DND-41 (cell line): ENCODE measurements around the gene ANKS4B.

Source experiments
- ATAC-seq: fragments of 200-7000 bp; cut with Tn5 transposase; 3 replicates; pipeline ENCODE4 v1.9.1; 2021; ENCODE audit warnings: low read depth; ENCODE audit not compliant: insufficient read depth
- DNase-seq: peaks from one replicate; pipeline ENCODE4 v3.0.0-alpha.2; 2020
- H2AFZ ChIP-seq: 2 replicates; pipeline ENCODE4 v1.6.0; 2012; ENCODE audit warnings: low read depth, low read length
- H3K27ac ChIP-seq: 2 replicates; pipeline ENCODE4 v1.5.1; 2012; ENCODE audit warnings: low read length, inconsistent platforms
- H3K27me3 ChIP-seq: fragments of 200-600 bp; sonication (generic); 2 replicates; pipeline ENCODE4 v1.6.0; 2012; ENCODE audit warnings: low read length, mild to moderate bottlenecking, inconsistent platforms; ENCODE audit not compliant: insufficient read depth, poor library complexity
- H3K36me3 ChIP-seq: 2 replicates; pipeline ENCODE4 v1.5.1; 2012; ENCODE audit warnings: low read length, inconsistent platforms; ENCODE audit not compliant: insufficient read depth
- H3K4me1 ChIP-seq: 2 replicates; pipeline ENCODE4 v1.5.1; 2012; ENCODE audit warnings: mild to moderate bottlenecking, low read length; ENCODE audit not compliant: insufficient read depth
- H3K4me2 ChIP-seq: 2 replicates; pipeline ENCODE4 v1.6.0; 2012; ENCODE audit warnings: mild to moderate bottlenecking, moderate library complexity, low read length, inconsistent platforms; ENCODE audit not compliant: insufficient read depth
- H3K4me3 ChIP-seq, 2 experiments: fragments of 200-600 bp in 1 of 2; shearing (Covaris generic) in 1 of 2; 2 replicates each; pipeline ENCODE4 v1.5.1; 2012 to 2016; ENCODE audit warnings: inconsistent platforms in 2 of 2, low read length in 2 of 2, mild to moderate bottlenecking in 2 of 2, low read depth in 1 of 2, moderate library complexity in 1 of 2
- H3K79me2 ChIP-seq: 2 replicates; pipeline ENCODE4 v1.6.0; 2012; ENCODE audit warnings: low read length, inconsistent platforms; ENCODE audit not compliant: insufficient read depth
- H3K9ac ChIP-seq: 2 replicates; pipeline ENCODE4 v1.6.0; 2012; ENCODE audit warnings: low read depth, mild to moderate bottlenecking, inconsistent platforms, low read length, moderate library complexity
- H3K9me3 ChIP-seq: 2 replicates; pipeline ENCODE4 v1.5.1; 2012; ENCODE audit warnings: low read length, moderate library complexity, mild to moderate bottlenecking, inconsistent platforms; ENCODE audit not compliant: insufficient read depth, severe bottlenecking
- H4K20me1 ChIP-seq: 2 replicates; pipeline ENCODE4 v1.6.0; 2012; ENCODE audit warnings: low read length; ENCODE audit not compliant: insufficient read depth
- EZH2 ChIP-seq: IDR thresholded peaks from 3 replicates; pipeline ENCODE4 v1.6.1; 2012; ENCODE audit warnings: borderline replicate concordance, low read depth, mild to moderate bottlenecking, moderate library complexity, low read length, inconsistent platforms; ENCODE audit not compliant: severe bottlenecking
- TF ChIP-seq, protein P1 (sequence below): IDR thresholded peaks from 2 replicates; pipeline ENCODE4 v1.5.1; 2012; ENCODE audit warnings: borderline replicate concordance, low read length, moderate library complexity, mild to moderate bottlenecking; ENCODE audit not compliant: poor library complexity, severe bottlenecking; ENCODE audit errors: extremely low read depth

The ANKS4B gene

DNA sequence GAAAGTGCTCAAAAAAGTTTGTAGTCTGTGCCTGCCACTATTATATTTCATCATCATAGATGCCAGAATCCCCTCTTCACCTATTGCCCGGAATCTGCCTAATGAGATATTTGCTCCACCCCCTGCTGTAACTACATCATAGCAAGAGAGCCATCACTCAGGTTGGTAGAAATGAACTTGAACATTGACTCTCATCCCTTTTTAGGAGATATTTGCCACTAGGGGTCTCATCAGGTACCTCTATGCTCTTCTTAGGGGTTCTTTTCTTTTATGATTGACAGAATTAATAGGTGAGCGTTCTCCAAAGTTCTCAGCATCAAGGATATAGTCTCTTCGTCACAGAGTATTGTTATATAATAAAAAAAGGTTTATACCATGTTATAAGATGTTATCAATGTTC is 20.0 kb downstream of the ANKS4B start:
- Histone ChIP-seq H4K20me1 (no peaks in the 10 kb centered on the region), H3K4me2 (no peak overlapping the region), H3K27me3 (peaks cover 11% of the 10 kb centered on the region), H3K9ac (no peak overlapping the region), H3K9me3 (no peaks in the 10 kb centered on the region), H3K79me2 (no peaks in the 10 kb centered on the region), H3K36me3 (no peaks in the 10 kb centered on the region), H3K27ac (no peak overlapping the region), H3K4me1 (no peaks in the 10 kb centered on the region), H3K4me3 (no peak overlapping the region), H2AFZ (no peak overlapping the region)
- no peak for ATAC-seq
- DNase-seq = no peak
- TF ChIP-seq, protein P1, sequence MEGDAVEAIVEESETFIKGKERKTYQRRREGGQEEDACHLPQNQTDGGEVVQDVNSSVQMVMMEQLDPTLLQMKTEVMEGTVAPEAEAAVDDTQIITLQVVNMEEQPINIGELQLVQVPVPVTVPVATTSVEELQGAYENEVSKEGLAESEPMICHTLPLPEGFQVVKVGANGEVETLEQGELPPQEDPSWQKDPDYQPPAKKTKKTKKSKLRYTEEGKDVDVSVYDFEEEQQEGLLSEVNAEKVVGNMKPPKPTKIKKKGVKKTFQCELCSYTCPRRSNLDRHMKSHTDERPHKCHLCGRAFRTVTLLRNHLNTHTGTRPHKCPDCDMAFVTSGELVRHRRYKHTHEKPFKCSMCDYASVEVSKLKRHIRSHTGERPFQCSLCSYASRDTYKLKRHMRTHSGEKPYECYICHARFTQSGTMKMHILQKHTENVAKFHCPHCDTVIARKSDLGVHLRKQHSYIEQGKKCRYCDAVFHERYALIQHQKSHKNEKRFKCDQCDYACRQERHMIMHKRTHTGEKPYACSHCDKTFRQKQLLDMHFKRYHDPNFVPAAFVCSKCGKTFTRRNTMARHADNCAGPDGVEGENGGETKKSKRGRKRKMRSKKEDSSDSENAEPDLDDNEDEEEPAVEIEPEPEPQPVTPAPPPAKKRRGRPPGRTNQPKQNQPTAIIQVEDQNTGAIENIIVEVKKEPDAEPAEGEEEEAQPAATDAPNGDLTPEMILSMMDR = no peak
- no peak for TF ChIP-seq EZH2

DNA sequence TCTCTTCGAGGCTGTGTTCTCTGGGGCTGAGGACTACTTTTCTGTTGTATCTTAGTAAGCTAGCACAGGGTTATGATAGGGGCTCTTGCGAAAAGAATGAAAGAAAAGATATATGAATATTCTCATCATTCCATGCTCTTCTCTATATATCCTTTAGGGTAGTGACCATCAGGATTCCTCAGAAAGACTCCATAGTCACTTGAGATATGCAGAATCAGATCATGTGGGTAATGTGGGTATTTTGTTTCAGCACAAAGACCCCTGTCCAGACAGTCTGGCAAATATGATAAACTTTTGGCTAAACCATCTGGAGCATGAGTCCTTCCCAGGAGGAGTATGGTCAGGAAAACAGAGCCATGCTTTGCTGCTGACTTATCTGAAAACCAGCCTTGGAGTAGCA is 23.1 kb downstream of the ANKS4B start:
- no peak overlapping the region for H3K4me2 ChIP-seq
- peaks cover 7% of the 10 kb centered on the region for H3K27me3 ChIP-seq
- H3K4me1 ChIP-seq = no peaks in the 10 kb centered on the region
- DNase-seq (no peak), ATAC-seq (no peak)
- H4K20me1 ChIP-seq = no peaks in the 10 kb centered on the region
- TF ChIP-seq EZH2 = no peak
- TF ChIP-seq, protein P1 = no peak
- H3K79me2 ChIP-seq = no peaks in the 10 kb centered on the region
- H2AFZ ChIP-seq = no peak overlapping the region
- no peak overlapping the region for H3K4me3 ChIP-seq
- no peak overlapping the region for H3K9ac ChIP-seq
- no peak overlapping the region for H3K27ac ChIP-seq
- no peaks in the 10 kb centered on the region for H3K36me3 ChIP-seq
- H3K9me3 ChIP-seq = no peaks in the 10 kb centered on the region

DNA sequence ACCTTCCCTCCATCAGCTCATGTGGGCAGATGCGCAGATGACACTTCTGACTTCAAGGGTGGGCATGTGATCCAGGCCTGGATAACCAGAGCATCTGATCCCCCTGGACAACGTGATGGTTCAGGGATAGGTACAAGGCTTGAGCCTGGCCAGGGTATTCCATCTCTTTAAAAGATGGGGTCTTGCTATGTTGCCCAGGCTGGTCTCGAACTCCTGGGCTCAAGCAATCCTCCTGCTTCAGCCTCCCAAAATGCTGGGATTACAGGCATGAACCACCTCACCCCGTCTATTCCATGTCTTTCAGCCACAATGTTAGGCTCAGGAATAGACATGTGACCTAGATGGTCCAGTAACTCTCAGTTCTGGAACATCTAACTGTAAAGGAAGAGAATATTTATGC is 23.8 kb downstream of the ANKS4B start:
- ATAC-seq = no peak
- H3K4me2 ChIP-seq = no peak overlapping the region
- H3K4me1 ChIP-seq = no peaks in the 10 kb centered on the region
- no peak overlapping the region for H2AFZ ChIP-seq
- H3K36me3 ChIP-seq = no peaks in the 10 kb centered on the region
- DNase-seq = no peak
- H3K79me2 ChIP-seq = no peaks in the 10 kb centered on the region
- H4K20me1 ChIP-seq = no peaks in the 10 kb centered on the region
- no peak overlapping the region for H3K9ac ChIP-seq
- H3K27ac ChIP-seq = no peak overlapping the region
- TF ChIP-seq EZH2 = no peak
- TF ChIP-seq, protein P1 = no peak
- H3K9me3 ChIP-seq = no peaks in the 10 kb centered on the region
- H3K4me3 ChIP-seq = no peak overlapping the region
- H3K27me3 ChIP-seq = peaks cover 7% of the 10 kb centered on the region
